GM12864 (cell line): ENCODE data around the gene HLA-DQA2.
A peak's percentile ranks its signal among the peaks of the same experiment; 100 is the strongest.
"Not testable (repeated sequence)": the region's sequence is repeated elsewhere in the genome, so short reads cannot be mapped to it uniquely, and the experiment has no call there.

Source experiments
- DNase-seq: peaks from one replicate; pipeline ENCODE4 v3.0.0-alpha.2; 2011; ENCODE audit warnings: low read depth
- H3K4me3 ChIP-seq: 2 replicates; pipeline ENCODE4 v1.5.1; 2011; ENCODE audit warnings: mild to moderate bottlenecking, low read depth, low read length, control low read depth
- CTCF ChIP-seq: IDR thresholded peaks from 2 replicates; pipeline ENCODE4 v1.5.1; 2011; ENCODE audit warnings: low read depth, mild to moderate bottlenecking, moderate library complexity, low read length, control low read depth, inconsistent platforms; ENCODE audit errors: missing control alignments

HLA-DQA2 gene

DNA sequence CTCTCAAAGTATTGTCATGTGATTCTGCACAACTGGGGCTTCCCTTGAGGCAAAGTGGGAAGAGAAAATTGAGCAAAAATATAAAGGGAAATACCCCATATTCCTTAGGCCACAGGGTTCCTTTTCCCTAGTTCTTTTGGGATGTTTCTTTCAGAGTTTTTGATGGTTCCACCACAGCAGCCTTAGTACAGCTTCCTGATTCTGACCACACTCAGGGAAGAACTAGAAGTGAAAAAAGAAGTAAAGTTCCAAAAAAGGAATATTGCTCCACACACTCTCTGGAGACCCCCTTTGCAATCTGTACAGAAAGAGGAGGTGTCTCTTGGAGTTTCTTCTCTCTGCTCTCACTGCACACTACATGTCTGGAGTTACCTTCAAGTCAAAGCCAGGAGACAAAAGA, 27.9 kb upstream of the HLA-DQA2 start:
- no peak overlapping the region for H3K4me3 ChIP-seq
- DNase-seq, result no peak
- no peak for TF ChIP-seq CTCF

DNA sequence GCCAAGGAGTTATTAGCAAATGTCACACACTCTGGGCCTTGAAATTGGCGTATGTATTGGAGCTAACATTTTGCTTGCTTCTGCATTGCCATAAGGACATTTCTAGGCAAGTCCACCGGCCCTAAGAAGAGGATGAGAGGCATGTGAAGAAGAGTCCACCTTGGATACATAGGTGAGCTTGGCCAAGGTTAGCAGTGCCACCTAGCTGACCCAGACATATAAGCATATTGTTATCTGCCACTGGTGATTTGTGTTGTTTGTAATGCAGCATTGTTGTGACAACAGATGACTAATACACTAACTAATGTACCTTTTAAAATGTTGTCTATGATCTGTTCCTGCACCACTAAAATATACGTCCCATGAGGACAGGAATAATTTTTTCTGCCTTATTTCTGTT, 24.8 kb upstream of the HLA-DQA2 start:
- no peak for TF ChIP-seq CTCF
- H3K4me3 ChIP-seq, result no peak overlapping the region
- no peak for DNase-seq

GRCh38 chr6:32718879-32719278, 22.3 kb upstream of the HLA-DQA2 start:
- no peak for TF ChIP-seq CTCF
- no peak overlapping the region for H3K4me3 ChIP-seq
- DNase-seq, result peak; percentile 29

DNA sequence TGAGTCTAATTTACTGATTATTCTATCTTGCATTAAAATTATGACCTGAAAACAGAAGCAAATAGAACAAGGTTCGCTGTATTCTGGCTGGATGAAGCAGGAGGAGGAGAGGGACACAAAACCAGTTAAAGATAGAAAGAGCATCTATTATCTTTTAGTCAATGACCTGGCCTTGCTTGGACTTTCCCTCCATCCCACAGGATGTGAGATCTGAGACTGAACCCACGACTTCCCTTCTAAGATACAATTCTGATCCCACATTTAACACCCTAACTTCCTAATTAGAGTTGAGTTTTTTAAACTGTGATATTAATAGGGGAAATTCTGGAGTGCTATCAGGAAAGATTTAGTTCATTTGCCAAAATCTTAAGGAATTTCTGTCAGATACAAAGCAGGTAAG, 3.1 kb upstream of the HLA-DQA2 start:
- TF ChIP-seq CTCF, result no peak
- H3K4me3 ChIP-seq, result no peak overlapping the region
- no peak for DNase-seq

GRCh38 chr6:32742374-32742773, 1.2 kb downstream of the HLA-DQA2 start:
- no peak overlapping the region for H3K4me3 ChIP-seq
- no peak for TF ChIP-seq CTCF
- no peak for DNase-seq

- H3K4me3 ChIP-seq, result no peak overlapping the region
- no peak for TF ChIP-seq CTCF
- DNase-seq, result no peak
These were observed 3.6 kb downstream of the HLA-DQA2 start for GRCh38 chr6:32744776-32745175.

DNA sequence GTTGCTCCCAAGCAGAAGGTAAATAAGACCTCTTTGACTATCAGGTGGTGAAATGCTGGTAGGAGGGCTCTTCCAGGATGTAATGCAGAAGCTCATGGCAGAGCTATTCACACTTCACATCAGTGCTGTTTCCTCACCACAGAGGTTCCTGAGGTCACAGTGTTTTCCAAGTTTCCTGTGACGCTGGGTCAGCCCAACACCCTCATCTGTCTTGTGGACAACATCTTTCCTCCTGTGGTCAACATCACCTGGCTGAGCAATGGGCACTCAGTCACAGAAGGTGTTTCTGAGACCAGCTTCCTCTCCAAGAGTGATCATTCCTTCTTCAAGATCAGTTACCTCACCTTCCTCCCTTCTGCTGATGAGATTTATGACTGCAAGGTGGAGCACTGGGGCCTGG, 4.5 kb downstream of the HLA-DQA2 start:
- not testable (repeated sequence) for DNase-seq, H3K4me3 ChIP-seq

DNA sequence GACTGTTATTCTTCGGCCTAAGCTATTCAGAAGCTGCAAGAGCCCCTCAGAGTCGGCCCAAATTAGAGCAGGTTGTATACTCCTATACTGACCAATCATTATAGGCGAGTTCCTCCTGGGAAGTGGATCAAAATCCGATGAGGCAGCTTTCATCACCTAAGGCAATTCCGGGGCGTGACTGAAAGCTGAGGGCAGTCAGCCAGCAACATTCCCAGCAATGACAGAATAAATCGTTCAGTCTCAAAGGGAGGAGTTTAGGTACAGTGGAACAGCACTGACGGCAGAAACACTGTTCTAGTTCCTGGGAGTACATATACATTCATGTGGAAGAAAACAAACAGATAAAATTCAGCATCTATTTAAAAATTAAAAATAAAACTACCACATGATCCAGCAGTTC, 11.4 kb downstream of the HLA-DQA2 start:
- no peak for TF ChIP-seq CTCF
- no peak overlapping the region for H3K4me3 ChIP-seq
- no peak for DNase-seq
